DOHH2 (cell line): Measurements from ENCODE around the gene GNB3.

ENCODE experiments used
- EZH2phosphoT487 ChIP-seq: fragments of 200-600 bp; sonication (generic); IDR thresholded peaks from 2 replicates; pipeline ENCODE4 v1.6.1; 2017; ENCODE audit warnings: borderline replicate concordance, mild to moderate bottlenecking, antibody characterized with exemption, low read length, moderate library complexity, mixed read lengths
- TF ChIP-seq, protein P1 (sequence below): fragments of 200-600 bp; sonication (generic); IDR thresholded peaks from one replicate; pipeline ENCODE4 v1.5.1; 2014; ENCODE audit warnings: antibody characterized with exemption, mild to moderate bottlenecking, low read depth, low read length; ENCODE audit not compliant: poor library complexity, severe bottlenecking

GRCh38 chr12:6795088-6795487, 45.6 kb upstream of the GNB3 start:
- TF ChIP-seq, protein P1, sequence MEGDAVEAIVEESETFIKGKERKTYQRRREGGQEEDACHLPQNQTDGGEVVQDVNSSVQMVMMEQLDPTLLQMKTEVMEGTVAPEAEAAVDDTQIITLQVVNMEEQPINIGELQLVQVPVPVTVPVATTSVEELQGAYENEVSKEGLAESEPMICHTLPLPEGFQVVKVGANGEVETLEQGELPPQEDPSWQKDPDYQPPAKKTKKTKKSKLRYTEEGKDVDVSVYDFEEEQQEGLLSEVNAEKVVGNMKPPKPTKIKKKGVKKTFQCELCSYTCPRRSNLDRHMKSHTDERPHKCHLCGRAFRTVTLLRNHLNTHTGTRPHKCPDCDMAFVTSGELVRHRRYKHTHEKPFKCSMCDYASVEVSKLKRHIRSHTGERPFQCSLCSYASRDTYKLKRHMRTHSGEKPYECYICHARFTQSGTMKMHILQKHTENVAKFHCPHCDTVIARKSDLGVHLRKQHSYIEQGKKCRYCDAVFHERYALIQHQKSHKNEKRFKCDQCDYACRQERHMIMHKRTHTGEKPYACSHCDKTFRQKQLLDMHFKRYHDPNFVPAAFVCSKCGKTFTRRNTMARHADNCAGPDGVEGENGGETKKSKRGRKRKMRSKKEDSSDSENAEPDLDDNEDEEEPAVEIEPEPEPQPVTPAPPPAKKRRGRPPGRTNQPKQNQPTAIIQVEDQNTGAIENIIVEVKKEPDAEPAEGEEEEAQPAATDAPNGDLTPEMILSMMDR: no peak
- TF ChIP-seq EZH2phosphoT487: no peak
